SK-N-SH (cell line): ENCODE measurements around the gene ANO2. TPM values are rescaled to one million over a fixed set of nuclear protein-coding genes. Genes with fewer than 3 reads are reported as not detected.

Source experiments
- CTCF ChIA-PET: fragments of 300-600, 350-600 bp; formaldehyde crosslinking; extraction: SDS; loops from one replicate; lab custom pipeline; 2021; lab: Yijun Ruan, JAX
- POLR2A ChIA-PET: fragments of 350-600 bp; sonication (Branson Sonifier 250); formaldehyde crosslinking; extraction: SDS; loops from one replicate; lab custom pipeline; 2020; ENCODE audit warnings: antibody characterized with exemption, inconsistent platforms; lab: Yijun Ruan, JAX
- DNase-seq: peaks from one replicate; pipeline ENCODE4 v3.0.0; 2012
- H2AFZ ChIP-seq: fragments of 200-600 bp; sonication (generic); 2 replicates; pipeline ENCODE4 v1.8.1; 2016; ENCODE audit warnings: antibody characterized with exemption, mild to moderate bottlenecking, low read depth
- H3F3A ChIP-seq: fragments of 200-600 bp; sonication (generic); replicated peaks from 2 replicates; pipeline ENCODE3; 2016; ENCODE audit warnings: antibody characterized with exemption, mild to moderate bottlenecking; ENCODE audit not compliant: insufficient read depth
- H3K27ac ChIP-seq, 2 experiments: fragments of 200-500 bp in 1 of 2; fragments of 200-600 bp in 1 of 2; sonication (Bioruptor generic) in 1 of 2; sonication (generic), shearing (Covaris generic) in 1 of 2; 2 replicates each; pipeline versions ENCODE4 v1.5.1 to v1.6.1; 2014 to 2016; ENCODE audit warnings: low read depth in 2 of 2, inconsistent platforms in 1 of 2, low read length in 1 of 2, mild to moderate bottlenecking in 1 of 2, mixed read lengths in 1 of 2
- H3K27me3 ChIP-seq: fragments of 200-600 bp; sonication (generic), shearing (Covaris generic); 2 replicates; pipeline ENCODE4 v1.6.1; 2016; ENCODE audit warnings: mixed run types; ENCODE audit not compliant: insufficient read depth
- H3K36me3 ChIP-seq, 2 experiments: fragments of 200-500 bp in 1 of 2; fragments of 200-600 bp in 1 of 2; sonication (Bioruptor generic) in 1 of 2; sonication (generic) in 1 of 2; replicated peaks in 1 of 2; 2 replicates each; pipeline versions ENCODE3 to v1.5.1; 2014 to 2016; ENCODE audit warnings: low read length in 1 of 2, mild to moderate bottlenecking in 1 of 2; ENCODE audit not compliant: insufficient read depth in 2 of 2, control insufficient read depth in 1 of 2
- H3K4me1 ChIP-seq, 2 experiments: fragments of 200-500 bp in 1 of 2; fragments of 200-600 bp in 1 of 2; sonication (Bioruptor generic) in 1 of 2; sonication (generic), shearing (Covaris generic) in 1 of 2; 2 replicates each; pipeline versions ENCODE4 v1.5.1 to v1.6.1; 2014 to 2016; ENCODE audit warnings: low read depth in 1 of 2, low read length in 1 of 2, mixed run types in 1 of 2; ENCODE audit not compliant: insufficient read depth in 2 of 2, control insufficient read depth in 1 of 2
- H3K4me2 ChIP-seq: fragments of 200-600 bp; sonication (generic), shearing (Covaris generic); 2 replicates; pipeline ENCODE4 v1.6.1; 2017; ENCODE audit warnings: mixed run types
- H3K4me3 ChIP-seq, 2 experiments: fragments of 200-500 bp in 1 of 2; fragments of 200-600 bp in 1 of 2; sonication (Bioruptor generic) in 1 of 2; sonication (generic), shearing (Covaris generic) in 1 of 2; 2 replicates each; pipeline versions ENCODE4 v1.5.1 to v1.8.1; 2014 to 2016; ENCODE audit warnings: low read depth in 2 of 2, inconsistent platforms in 1 of 2, low read length in 1 of 2, mild to moderate bottlenecking in 1 of 2, mixed read lengths in 1 of 2, moderate library complexity in 1 of 2
- H3K79me2 ChIP-seq: fragments of 200-600 bp; sonication (generic); 2 replicates; pipeline ENCODE4 v1.8.1; 2017; ENCODE audit warnings: mild to moderate bottlenecking; ENCODE audit not compliant: insufficient read depth
- H3K9ac ChIP-seq: fragments of 200-600 bp; sonication (generic); 2 replicates; pipeline ENCODE4 v1.6.1; 2017; ENCODE audit warnings: mixed run types
- H3K9me2 ChIP-seq: fragments of 200-600 bp; sonication (generic); 2 replicates; pipeline ENCODE4 v1.6.1; 2017; ENCODE audit warnings: mixed run types
- H3K9me3 ChIP-seq: fragments of 200-600 bp; sonication (generic); 2 replicates; pipeline ENCODE4 v1.6.1; 2017; ENCODE audit warnings: mixed run types, mild to moderate bottlenecking, moderate library complexity
- H4K20me1 ChIP-seq: fragments of 200-600 bp; sonication (generic); 2 replicates; pipeline ENCODE4 v1.6.1; 2017; ENCODE audit warnings: mild to moderate bottlenecking, mixed run types; ENCODE audit not compliant: insufficient read depth
- ELF1 ChIP-seq: IDR thresholded peaks from 2 replicates; pipeline ENCODE4 v1.4.0; 2012
- EZH2phosphoT487 ChIP-seq: fragments of 200-600 bp; sonication (generic); IDR thresholded peaks from 2 replicates; pipeline ENCODE4 v1.6.1; 2017; ENCODE audit warnings: low read depth, mixed run types, mild to moderate bottlenecking, antibody characterized with exemption, moderate library complexity, borderline replicate concordance
- FOXJ3 ChIP-seq: sonication (generic); formaldehyde crosslinking; IDR thresholded peaks from 2 replicates; pipeline ENCODE4 v1.5.1; 2020; ENCODE audit warnings: mild to moderate bottlenecking, missing genetic modification reagents
- IRF3 ChIP-seq: fragments of 150-350 bp; IDR thresholded peaks from 2 replicates; pipeline ENCODE4 v1.6.1; 2016; ENCODE audit warnings: mild to moderate bottlenecking, low read depth, low read length
- MAX ChIP-seq: IDR thresholded peaks from 2 replicates; pipeline ENCODE4 v1.4.0; 2012; ENCODE audit warnings: low read depth
- NFIC ChIP-seq: IDR thresholded peaks from 2 replicates; pipeline ENCODE4 v1.4.0; 2012; ENCODE audit warnings: borderline replicate concordance
- PBX3 ChIP-seq: IDR thresholded peaks from 2 replicates; pipeline ENCODE4; 2012
- RAD21 ChIP-seq: IDR thresholded peaks from 2 replicates; pipeline ENCODE4 v1.6.1; 2012; ENCODE audit warnings: mild to moderate bottlenecking, low read length
- RCOR1 ChIP-seq: fragments of 150-350 bp; IDR thresholded peaks from 2 replicates; pipeline ENCODE4 v1.6.1; 2017; ENCODE audit warnings: antibody characterized with exemption, low read length
- RXRA ChIP-seq: IDR thresholded peaks from 2 replicates; pipeline ENCODE4 v1.4.0; 2012; ENCODE audit warnings: low read depth, mild to moderate bottlenecking, borderline replicate concordance
- TCF12 ChIP-seq: IDR thresholded peaks from 2 replicates; pipeline ENCODE4 v1.4.0; 2012
- TEAD4 ChIP-seq: IDR thresholded peaks from 2 replicates; pipeline ENCODE4 v1.4.0; 2012; ENCODE audit warnings: mild to moderate bottlenecking, borderline replicate concordance; ENCODE audit not compliant: insufficient read depth
- WGBS: methylation state at CpG from one replicate; pipeline ENCODE4 v1.1.6; 2017; ENCODE audit warnings: low lambda C conversion rate; 5-methylcytosine and 5-hydroxymethylcytosine counted together
- polyA plus RNA-seq, 3 experiments: library from polyadenylated mRNA; depleted of rRNA; stranded (reverse); fragments of >200 nt; gene quantifications; 2 replicates each; pipeline ENCODE4 v1.2.3, GENCODE V29; 2012
- TF ChIP-seq, protein P1 (sequence below): fragments of 150-350 bp; IDR thresholded peaks from 2 replicates; pipeline ENCODE4 v1.6.1; 2017; ENCODE audit warnings: antibody characterized with exemption, low read length, low read depth, borderline replicate concordance

ANO2 gene
- polyA plus RNA-seq, 1 of the 3 experiments (the other 2 are of a cell fraction): not detected

- H3K79me2 ChIP-seq: no peaks in the 10 kb centered on the region
- WGBS: 12% methylated on average over 7 of the region's 7 CpGs
- no peaks in the 10 kb centered on the region for H3K4me1 ChIP-seq
- H3K27me3 ChIP-seq: peaks cover 35% of the 10 kb centered on the region
- TF ChIP-seq FOXJ3: no peak
- no peak for TF ChIP-seq MAX
- H4K20me1 ChIP-seq: no peaks in the 10 kb centered on the region
- no peak overlapping the region for H2AFZ ChIP-seq
- ChIA-PET CTCF (interaction anchor here (0.7 kb wide), 1 partner anchor 25 kb away, joined by 3 read pairs; no protein-coding TSS in a partner anchor), POLR2A (no interaction called here)
- no peaks in the 10 kb centered on the region for H3K9me3 ChIP-seq
- H3K9me2 ChIP-seq: no peaks in the 10 kb centered on the region
- H3K9ac ChIP-seq: no peak overlapping the region
- H3K36me3 ChIP-seq: no peaks in the 10 kb centered on the region
- no peak overlapping the region for H3K4me3 ChIP-seq
- H3K4me2 ChIP-seq: no peak overlapping the region
- no peaks in the 10 kb centered on the region for H3F3A ChIP-seq
- H3K27ac ChIP-seq: no peak overlapping the region
- no peak for DNase-seq
These were observed 224.6 kb downstream of the ANO2 start for GRCh38 chr12:5720381-5721005.

DNA sequence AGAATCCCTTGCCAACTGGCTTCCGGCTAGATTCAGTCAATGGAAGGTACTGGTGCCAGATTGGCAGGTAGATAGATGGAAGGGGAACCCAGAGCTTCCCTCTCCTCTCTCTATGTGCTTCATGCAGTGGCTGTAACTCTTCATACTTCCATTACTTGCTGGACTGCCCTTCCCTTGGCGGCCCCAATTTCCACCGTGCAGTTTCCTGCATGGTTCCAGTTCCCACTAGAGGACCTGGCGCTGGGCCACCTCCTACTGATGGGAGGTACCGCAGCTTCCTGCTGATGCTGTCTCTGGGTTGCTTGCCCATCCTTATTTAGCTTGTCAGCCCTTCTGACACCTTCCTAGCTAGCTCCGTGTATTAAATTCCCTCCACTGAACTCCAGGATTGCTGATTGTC lies 226.4 kb downstream of the ANO2 start:
- H4K20me1 ChIP-seq: no peaks in the 10 kb centered on the region
- H3K79me2 ChIP-seq: no peaks in the 10 kb centered on the region
- TF ChIP-seq RAD21: no peak
- TF ChIP-seq TEAD4: no peak
- no peak for TF ChIP-seq FOXJ3
- no peak for TF ChIP-seq EZH2phosphoT487
- no peak for TF ChIP-seq IRF3
- no peak for TF ChIP-seq NFIC
- TF ChIP-seq PBX3: no peak
- TF ChIP-seq RXRA: no peak
- no peak for TF ChIP-seq RCOR1
- no peak for TF ChIP-seq ELF1
- TF ChIP-seq, protein P1, sequence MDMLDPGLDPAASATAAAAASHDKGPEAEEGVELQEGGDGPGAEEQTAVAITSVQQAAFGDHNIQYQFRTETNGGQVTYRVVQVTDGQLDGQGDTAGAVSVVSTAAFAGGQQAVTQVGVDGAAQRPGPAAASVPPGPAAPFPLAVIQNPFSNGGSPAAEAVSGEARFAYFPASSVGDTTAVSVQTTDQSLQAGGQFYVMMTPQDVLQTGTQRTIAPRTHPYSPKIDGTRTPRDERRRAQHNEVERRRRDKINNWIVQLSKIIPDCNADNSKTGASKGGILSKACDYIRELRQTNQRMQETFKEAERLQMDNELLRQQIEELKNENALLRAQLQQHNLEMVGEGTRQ: no peak
- no peak for TF ChIP-seq TCF12
- no peak for TF ChIP-seq MAX
- H3K4me2 ChIP-seq: no peak overlapping the region
- no peak overlapping the region for H2AFZ ChIP-seq
- no peak overlapping the region for H3K9ac ChIP-seq
- H3K4me1 ChIP-seq: no peaks in the 10 kb centered on the region
- CTCF ChIA-PET: no interaction called here
- no peaks in the 10 kb centered on the region for H3K9me3 ChIP-seq
- POLR2A ChIA-PET: no interaction called here
- H3K36me3 ChIP-seq: no peaks in the 10 kb centered on the region
- WGBS: 2% methylated on average over 6 of the region's 6 CpGs
- DNase-seq: no peak
- H3K9me2 ChIP-seq: no peaks in the 10 kb centered on the region
- H3K4me3 ChIP-seq: no peak overlapping the region
- no peaks in the 10 kb centered on the region for H3F3A ChIP-seq
- H3K27me3 ChIP-seq: peaks cover 38% of the 10 kb centered on the region
- no peak overlapping the region for H3K27ac ChIP-seq
